ENCODE measurements around the gene SCIMP. TPM values are rescaled to one million over a fixed set of nuclear protein-coding genes. Genes with fewer than 3 reads are reported as not detected.

The SCIMP gene
- total and polyA plus RNA-seq, 2 of the 4 experiments (the other 2 are of a cell fraction), result not detected

DNA sequence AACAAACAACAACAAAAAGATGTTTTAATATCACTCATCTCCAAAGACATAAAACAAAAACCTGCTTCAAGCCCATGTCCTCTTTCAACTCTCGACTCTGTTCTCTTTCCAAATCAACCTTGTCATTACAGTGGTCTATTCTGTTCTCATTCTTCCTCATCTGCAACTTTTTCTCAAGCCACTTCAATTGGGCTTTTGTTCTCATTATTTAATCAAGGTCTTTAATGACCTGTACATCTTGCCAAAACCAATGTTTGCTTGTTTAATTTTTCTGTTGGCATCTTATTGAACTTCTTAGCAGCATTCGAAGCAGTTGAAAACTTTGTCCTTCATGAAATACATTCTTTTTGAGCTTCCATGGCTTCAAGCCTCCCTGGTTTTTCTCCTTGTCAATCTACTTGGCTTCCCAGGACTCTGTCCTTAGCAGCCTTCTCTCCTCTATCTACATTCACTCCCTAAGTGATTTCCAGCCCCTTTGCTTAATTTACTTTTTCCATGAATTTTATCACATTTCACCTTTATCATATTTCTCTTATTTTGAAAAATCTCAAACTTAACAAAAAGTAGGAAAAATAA, 27.8 kb upstream of the SCIMP start:
- Histone ChIP-seq H3K23ac (ENCODE audit: low read depth, low read length) (no peak overlapping the region), H4K8ac (ENCODE audit: low read depth in 2 of 2, low read length in 2 of 2) (no peak overlapping the region), H2BK5ac (ENCODE audit: low read depth, low read length, poor library complexity, severe bottlenecking) (no peak overlapping the region), H3K79me1 (ENCODE audit: low read depth in 1 of 2, low read length in 2 of 2) (no peaks in the 10 kb centered on the region), H2AK9ac (replicated peaks; ENCODE audit: low read depth, low read length, poor library complexity) (no peak overlapping the region), H4K91ac (ENCODE audit: insufficient read depth, low read depth, low read length) (no peak overlapping the region), H3K4me2 (ENCODE audit: low read depth, low read length) (no peak overlapping the region), H4K5ac (ENCODE audit: low read depth, low read length) (no peak overlapping the region), H2AFZ (replicated peaks; ENCODE audit: low read length, poor library complexity) (no peak overlapping the region), H3K4me1 (ENCODE audit: control insufficient read depth, insufficient read depth, low read length) (no peaks in the 10 kb centered on the region), H3K18ac (ENCODE audit: low read depth, low read length) (no peak overlapping the region), H2BK120ac (ENCODE audit: low read depth, low read length) (no peak overlapping the region), H3K56ac (ENCODE audit: extremely low read depth, insufficient read depth, low read length) (no peak overlapping the region), H2BK20ac (ENCODE audit: low read depth, low read length) (no peak overlapping the region), H3K9me3 (ENCODE audit: control insufficient read depth, insufficient read depth, low read length) (no peaks in the 10 kb centered on the region), H3K4ac (ENCODE audit: low read depth, low read length) (no peak overlapping the region), H4K20me1 (ENCODE audit: insufficient read depth, low read length) (no peaks in the 10 kb centered on the region), H2BK15ac (ENCODE audit: low read depth, low read length) (no peak overlapping the region), H3K27me3 (ENCODE audit: control insufficient read depth, insufficient read depth, low read length) (0 out of 2 replicates have a peak, but pooled peaks cover 2% of the 10 kb centered on the region), H2AK5ac (ENCODE audit: low read depth, low read length) (no peak overlapping the region), H3K4me3 (ENCODE audit: insufficient read depth, low read depth, low read length) (no peak overlapping the region), H3K9me1 (ENCODE audit: insufficient read depth, low read length) (no peaks in the 10 kb centered on the region), H3K14ac (replicated peaks; ENCODE audit: low read depth, low read length) (no peak overlapping the region), H3K36me3 (ENCODE audit: control insufficient read depth, insufficient read depth, low read length) (no peaks in the 10 kb centered on the region), H3K27ac (ENCODE audit: insufficient read depth, low read length) (no peak overlapping the region), H3K9ac (ENCODE audit: low read depth, low read length) (no peak overlapping the region)
- ChIA-PET POLR2A (ENCODE audit: unreplicated experiment) (no interaction called here), CTCF (no interaction called here)
- dilution Hi-C loops (cut with HindIII; ENCODE audit: low sequenced_read_pairs, unreplicated experiment), result no loop called here
- no peak for DNase-seq
- TF ChIP-seq NFE2L2 (IDR thresholded peaks at IDR 0.05; ENCODE audit: low read depth, low read length) (no peak), RFX5 (IDR thresholded peaks at IDR 0.05; ENCODE audit: low read depth, low read length) (no peak), CHD1 (IDR thresholded peaks at IDR 0.05; ENCODE audit: low read depth, low read length) (no peak), CEBPB (IDR thresholded peaks at IDR 0.05; ENCODE audit: low read depth, low read length) (no peak), FOS (IDR thresholded peaks at IDR 0.05; ENCODE audit: low read depth, low read length) (no peak), SMC3 (IDR thresholded peaks at IDR 0.05; ENCODE audit: low read depth, low read length) (no peak), MAZ (IDR thresholded peaks at IDR 0.05; ENCODE audit: borderline replicate concordance, low read depth, low read length) (no peak), RCOR1 (IDR thresholded peaks at IDR 0.05; ENCODE audit: insufficient replicate concordance, low read length) (no peak), MXI1 (IDR thresholded peaks at IDR 0.05; ENCODE audit: borderline replicate concordance, low read depth, low read length) (no peak), MAFK (IDR thresholded peaks at IDR 0.05; ENCODE audit: low read depth, low read length) (no peak), RAD21 (IDR thresholded peaks at IDR 0.05; ENCODE audit: low read length) (no peak), POLR2A (IDR thresholded peaks at IDR 0.05; ENCODE audit: low read depth, low read length) (no peak), BHLHE40 (IDR thresholded peaks at IDR 0.05; ENCODE audit: low read depth, low read length) (no peak)
- TF ChIP-seq, protein P1, sequence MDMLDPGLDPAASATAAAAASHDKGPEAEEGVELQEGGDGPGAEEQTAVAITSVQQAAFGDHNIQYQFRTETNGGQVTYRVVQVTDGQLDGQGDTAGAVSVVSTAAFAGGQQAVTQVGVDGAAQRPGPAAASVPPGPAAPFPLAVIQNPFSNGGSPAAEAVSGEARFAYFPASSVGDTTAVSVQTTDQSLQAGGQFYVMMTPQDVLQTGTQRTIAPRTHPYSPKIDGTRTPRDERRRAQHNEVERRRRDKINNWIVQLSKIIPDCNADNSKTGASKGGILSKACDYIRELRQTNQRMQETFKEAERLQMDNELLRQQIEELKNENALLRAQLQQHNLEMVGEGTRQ (IDR thresholded peaks at IDR 0.05; ENCODE audit: low read depth, low read length), result no peak
- TF ChIP-seq, protein P2, sequence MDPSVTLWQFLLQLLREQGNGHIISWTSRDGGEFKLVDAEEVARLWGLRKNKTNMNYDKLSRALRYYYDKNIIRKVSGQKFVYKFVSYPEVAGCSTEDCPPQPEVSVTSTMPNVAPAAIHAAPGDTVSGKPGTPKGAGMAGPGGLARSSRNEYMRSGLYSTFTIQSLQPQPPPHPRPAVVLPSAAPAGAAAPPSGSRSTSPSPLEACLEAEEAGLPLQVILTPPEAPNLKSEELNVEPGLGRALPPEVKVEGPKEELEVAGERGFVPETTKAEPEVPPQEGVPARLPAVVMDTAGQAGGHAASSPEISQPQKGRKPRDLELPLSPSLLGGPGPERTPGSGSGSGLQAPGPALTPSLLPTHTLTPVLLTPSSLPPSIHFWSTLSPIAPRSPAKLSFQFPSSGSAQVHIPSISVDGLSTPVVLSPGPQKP (IDR thresholded peaks at IDR 0.05; ENCODE audit: borderline replicate concordance, low read depth, low read length), result no peak
- TF ChIP-seq, protein P3, sequence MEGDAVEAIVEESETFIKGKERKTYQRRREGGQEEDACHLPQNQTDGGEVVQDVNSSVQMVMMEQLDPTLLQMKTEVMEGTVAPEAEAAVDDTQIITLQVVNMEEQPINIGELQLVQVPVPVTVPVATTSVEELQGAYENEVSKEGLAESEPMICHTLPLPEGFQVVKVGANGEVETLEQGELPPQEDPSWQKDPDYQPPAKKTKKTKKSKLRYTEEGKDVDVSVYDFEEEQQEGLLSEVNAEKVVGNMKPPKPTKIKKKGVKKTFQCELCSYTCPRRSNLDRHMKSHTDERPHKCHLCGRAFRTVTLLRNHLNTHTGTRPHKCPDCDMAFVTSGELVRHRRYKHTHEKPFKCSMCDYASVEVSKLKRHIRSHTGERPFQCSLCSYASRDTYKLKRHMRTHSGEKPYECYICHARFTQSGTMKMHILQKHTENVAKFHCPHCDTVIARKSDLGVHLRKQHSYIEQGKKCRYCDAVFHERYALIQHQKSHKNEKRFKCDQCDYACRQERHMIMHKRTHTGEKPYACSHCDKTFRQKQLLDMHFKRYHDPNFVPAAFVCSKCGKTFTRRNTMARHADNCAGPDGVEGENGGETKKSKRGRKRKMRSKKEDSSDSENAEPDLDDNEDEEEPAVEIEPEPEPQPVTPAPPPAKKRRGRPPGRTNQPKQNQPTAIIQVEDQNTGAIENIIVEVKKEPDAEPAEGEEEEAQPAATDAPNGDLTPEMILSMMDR (conservative IDR thresholded peaks at IDR 0.05; ENCODE audit: low read depth, low read length), result no peak
- in situ Hi-C loops (cut with MboI; ENCODE audit: low sequenced_read_pairs), result no loop called here
- intact Hi-C loops (cut with micrococcal nuclease), result no loop called here
- no peak for ATAC-seq (ENCODE audit: low read depth)
- 100% methylated on average over 1 of the region's 2 CpGs; no CpG with 5 or more reads in 1 of the 2 experiments for WGBS, 2 experiments (ENCODE audit: extremely low coverage in 2 of 2, insufficient read length in 1 of 2)
- BruUV-seq (replicated peaks), result no TSS peak

Data from IMR-90 (cell line).